Right lobe of liver (tissue), 6 donors: ENCODE results near the gene ACE2. TPM values are rescaled to one million over a fixed set of nuclear protein-coding genes. Genes with fewer than 3 reads are reported as not detected.

ENCODE experiments used
- ATAC-seq, 4 donors: fragments of 200-7000 bp; cut with Tn5 transposase; one replicate each; pipeline ENCODE4 v1.9.1; 2020; ENCODE audit warnings: mild to moderate bottlenecking in 4 of 4, moderate library complexity in 4 of 4
- DNase-seq, 3 donors: peaks; one replicate each; pipeline ENCODE4 v3.0.0-alpha.2; 2020
- H3K27ac ChIP-seq, 3 donors: fragments of 200-600 bp; one replicate each; pipeline ENCODE4 v1.8.0; 2022
- H3K27me3 ChIP-seq, 2 donors: fragments of 200-600 bp; one replicate each; pipeline ENCODE4 v1.8.0; 2022
- H3K36me3 ChIP-seq, 4 donors: fragments of 200-600 bp; sonication (generic) in 1 of 4; one replicate each; pipeline versions ENCODE4 v1.5.1 to v1.8.0; 2017 to 2022; ENCODE audit warnings: control low read depth in 1 of 4
- H3K4me1 ChIP-seq, 4 donors: fragments of 200-600 bp; sonication (generic) in 1 of 4; one replicate each; pipeline versions ENCODE4 v1.5.1 to v1.8.0; 2017 to 2022; ENCODE audit warnings: control low read depth in 1 of 4
- H3K4me3 ChIP-seq, 3 donors: fragments of 200-600 bp; one replicate each; pipeline ENCODE4 v1.8.0; 2022
- H3K9me3 ChIP-seq, 4 donors: fragments of 200-600 bp; sonication (generic) in 1 of 4; one replicate each; pipeline versions ENCODE4 v1.5.1 to v1.8.0; 2017 to 2022; ENCODE audit warnings: control low read depth in 1 of 4
- CTCF ChIP-seq, 4 donors: fragments of 200-600 bp in 3 of 4; fragments of 450-650 bp in 1 of 4; IDR thresholded peaks; one replicate each; pipeline versions ENCODE4 v1.5.1 to v1.8.0; 2016 to 2022; ENCODE audit warnings: antibody characterized with exemption in 4 of 4, mild to moderate bottlenecking in 2 of 4
- POLR2A ChIP-seq: fragments of 450-650 bp; IDR thresholded peaks from one replicate; pipeline ENCODE4 v1.6.1; 2017; ENCODE audit warnings: antibody characterized with exemption, mild to moderate bottlenecking
- WGBS: methylation state at CpG from one replicate; pipeline ENCODE4 v1.1.6; 2018; ENCODE audit warnings: low coverage, low lambda C conversion rate; ENCODE audit not compliant: insufficient coverage; ENCODE audit errors: missing lambda C conversion rate; 5-methylcytosine and 5-hydroxymethylcytosine counted together
- intact Hi-C, 2 donors: fragments of 100-400 bp; cut with DNase I; formaldehyde crosslinking; loops; one replicate each; pipeline versions ENCODE4 v1.11.2 to v1.14.1; 2022
- total RNA-seq, 6 experiments: library from RNA; depleted of rRNA in 2 of 6; stranded (reverse); fragments of >200 nt in 2 of 6; fragmentation: NEBNext Ultra II Directional in 3 of 6; extraction: Animal tissue kit (Norgen Biotek cat#: 25700) in 3 of 6; gene quantifications; one replicate each; pipeline versions ENCODE4 v1.1.0 to v1.2.4, GENCODE V29; 2016 to 2023
- donor health status: DM: no; HTN: yes; CAD: no.
- donor health status: DM: no; HTN: no; CAD: no.
- donor health status: DM: no; HTN: no; CAD: no.
- donor health status: DM: no; HTN: yes; CAD: no.
- donor health status: DM: no; HTN: yes; CAD: no.

The ACE2 gene
- total RNA-seq, 6 experiments from 2014 or later: 0.92 to 8.7 (median 1.4) TPM

GRCh38 chrX:15619053-15619755, 18.4 kb upstream of the ACE2 start:
- DNase-seq: no peak
- H3K27ac ChIP-seq: no peak overlapping the region
- ATAC-seq: peak in 1 of 4 donors; percentile 61
- TF ChIP-seq CTCF (IDR thresholded peaks at IDR 0.05) (no peak), POLR2A (no peak)
- no peak overlapping the region for H3K4me3 ChIP-seq
- 56% methylated on average over 3 of the region's 3 CpGs for WGBS
- H3K4me1 ChIP-seq: no peaks in the 10 kb centered on the region
- intact Hi-C loops: no loop called here
- no peaks in the 10 kb centered on the region for H3K27me3 ChIP-seq
- H3K36me3 ChIP-seq: no peaks in the 10 kb centered on the region
- H3K9me3 ChIP-seq: no peaks in the 10 kb centered on the region

- no peaks in the 10 kb centered on the region for H3K4me1 ChIP-seq
- no peaks in the 10 kb centered on the region for H3K36me3 ChIP-seq
- 73% methylated on average over 6 of the region's 6 CpGs for WGBS
- no peak for DNase-seq
- intact Hi-C loops: no loop called here
- no peak overlapping the region for H3K4me3 ChIP-seq
- no peaks in the 10 kb centered on the region for H3K27me3 ChIP-seq
- TF ChIP-seq POLR2A (no peak), CTCF (IDR thresholded peaks at IDR 0.05) (no peak)
- H3K9me3 ChIP-seq: no peaks in the 10 kb centered on the region
- ATAC-seq: no peak
- no peak overlapping the region for H3K27ac ChIP-seq
These were observed 16.4 kb upstream of the ACE2 start for GRCh38 chrX:15617111-15617510.

GRCh38 chrX:15616531-15616930, 15.8 kb upstream of the ACE2 start:
- ATAC-seq: no peak
- 62% methylated on average over 3 of the region's 3 CpGs for WGBS
- H3K36me3 ChIP-seq: no peaks in the 10 kb centered on the region

GRCh38 chrX:15607067-15607466, 6.3 kb upstream of the ACE2 start:
- TF ChIP-seq POLR2A (no peak), CTCF (IDR thresholded peaks at IDR 0.05) (no peak)
- peaks cover 0 to 7% (median 0%) of the 10 kb centered on the region in 4 donors for H3K4me1 ChIP-seq
- no peaks in the 10 kb centered on the region for H3K9me3 ChIP-seq
- no peak for ATAC-seq
- H3K36me3 ChIP-seq: no peaks in the 10 kb centered on the region
- 78% methylated on average over 5 of the region's 5 CpGs for WGBS
- no peak overlapping the region for H3K27ac ChIP-seq
- DNase-seq: no peak
- intact Hi-C loops: no loop called here
- H3K27me3 ChIP-seq: no peaks in the 10 kb centered on the region
- H3K4me3 ChIP-seq: no peak overlapping the region

More at GRCh38 chrX:15616531-15616930, 15.8 kb upstream of the ACE2 start:
- H3K4me1 ChIP-seq: no peaks in the 10 kb centered on the region
- DNase-seq: no peak
- H3K27me3 ChIP-seq: no peaks in the 10 kb centered on the region
- H3K9me3 ChIP-seq: no peaks in the 10 kb centered on the region
- no peak overlapping the region for H3K27ac ChIP-seq
- H3K4me3 ChIP-seq: no peak overlapping the region
- intact Hi-C loops: no loop called here
- TF ChIP-seq POLR2A (no peak), CTCF (IDR thresholded peaks at IDR 0.05) (no peak)
